A673 (cell line): ENCODE measurements around the gene PTGDR. TPM values are rescaled to one million over a fixed set of nuclear protein-coding genes. Genes with fewer than 3 reads are reported as not detected.

Experiments
- BruUV-seq: library from RNA; stranded (reverse); fragments of 400-500 nt; replicated peaks from 2 replicates; lab custom pipeline; 2021; lab: Mats Ljungman, UMichigan
- CTCF ChIA-PET: fragments of 300-600 bp; sonication (Branson Sonifier 250); formaldehyde crosslinking; loops from one replicate; lab custom pipeline; 2022; ENCODE audit warnings: antibody characterized with exemption; lab: Charles Lee
- POLR2A ChIA-PET: fragments of 300-600 bp; sonication (Branson Sonifier 250); formaldehyde crosslinking; loops from one replicate; lab custom pipeline; 2022; ENCODE audit warnings: antibody characterized with exemption; ENCODE audit not compliant: low non-redundant PET; lab: Charles Lee
- DNase-seq: peaks from one replicate; pipeline ENCODE4 v3.0.0-alpha.2; 2015; ENCODE audit warnings: low spot score
- H3K27ac ChIP-seq: fragments of 200-600 bp; sonication (generic); 2 replicates; pipeline ENCODE4 v1.5.1; 2016; ENCODE audit warnings: mixed run types, low read depth, mild to moderate bottlenecking, mixed read lengths, antibody characterized with exemption, low read length; ENCODE audit not compliant: poor library complexity, severe bottlenecking
- H3K27me3 ChIP-seq: fragments of 200-600 bp; sonication (generic); replicated peaks from 2 replicates; pipeline ENCODE4 v1.6.1; 2017; ENCODE audit warnings: mixed run types, low read depth, mild to moderate bottlenecking, mixed read lengths, antibody characterized with exemption, low read length; ENCODE audit not compliant: insufficient read depth, poor library complexity
- H3K36me3 ChIP-seq: fragments of 200-600 bp; sonication (generic); 2 replicates; pipeline ENCODE4 v1.6.1; 2016; ENCODE audit warnings: mixed run types, mild to moderate bottlenecking, mixed read lengths, antibody characterized with exemption, low read length; ENCODE audit not compliant: insufficient read depth, poor library complexity, severe bottlenecking
- H3K4me1 ChIP-seq: fragments of 200-600 bp; sonication (generic); 2 replicates; pipeline ENCODE4 v1.6.1; 2017; ENCODE audit warnings: mixed run types, mild to moderate bottlenecking, mixed read lengths, antibody characterized with exemption, low read length; ENCODE audit not compliant: insufficient read depth, poor library complexity, severe bottlenecking
- H3K4me3 ChIP-seq: fragments of 200-600 bp; sonication (generic); 2 replicates; pipeline ENCODE4 v1.5.1; 2016; ENCODE audit warnings: low read depth, mixed run types, mild to moderate bottlenecking, mixed read lengths, low read length; ENCODE audit not compliant: poor library complexity, severe bottlenecking
- H3K9me3 ChIP-seq: fragments of 200-600 bp; sonication (generic); 2 replicates; pipeline ENCODE4 v1.6.1; 2016; ENCODE audit warnings: mixed run types, low read depth, mild to moderate bottlenecking, mixed read lengths, antibody characterized with exemption, low read length; ENCODE audit not compliant: poor library complexity, severe bottlenecking
- EZH2 ChIP-seq: fragments of 200-600 bp; sonication (generic); IDR thresholded peaks from 2 replicates; pipeline ENCODE4 v1.6.1; 2017; ENCODE audit warnings: borderline replicate concordance, low read depth, mild to moderate bottlenecking, mixed read lengths, antibody characterized with exemption, low read length; ENCODE audit not compliant: poor library complexity, severe bottlenecking
- intact Hi-C: fragments of 100-400 bp; cut with micrococcal nuclease; formaldehyde crosslinking; loops from one replicate; pipeline ENCODE4 v1.10.0; 2022; ENCODE audit not compliant: unreplicated experiment
- total RNA-seq: library from RNA; stranded (reverse); gene quantifications from 2 replicates; pipeline ENCODE4 v1.2.3, GENCODE V29; 2021
- TF ChIP-seq, protein P1 (sequence below): fragments of 300-800, 200-600 bp; sonication (generic); conservative IDR thresholded peaks from 2 replicates; pipeline ENCODE4 v1.5.1; 2017; ENCODE audit warnings: low read depth, mild to moderate bottlenecking, antibody characterized with exemption, low read length, moderate library complexity, mixed read lengths

PTGDR gene
- total RNA-seq, 1 experiment from 2014 or later = not detected

DNA sequence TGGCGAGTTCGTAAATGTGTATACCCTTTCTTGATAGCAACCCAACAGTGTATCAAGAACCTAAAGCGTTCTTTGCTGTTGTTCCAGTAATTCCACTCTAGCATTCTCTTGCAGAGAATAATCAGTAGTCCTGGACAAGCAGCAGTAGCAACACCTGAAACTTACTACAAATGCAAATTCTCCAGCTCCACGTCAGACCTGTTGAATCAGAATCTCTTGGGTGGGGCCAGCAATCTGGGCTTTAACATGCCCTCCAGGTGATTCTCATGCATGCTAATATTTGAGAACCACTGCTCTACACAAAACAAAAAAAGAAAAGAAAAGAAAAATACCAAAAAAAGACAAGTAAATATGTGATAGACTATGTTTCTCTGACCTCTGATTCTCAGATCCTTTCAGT is 10.1 kb downstream of the PTGDR start:
- H3K4me3 ChIP-seq = no peak overlapping the region
- CTCF ChIA-PET = no interaction called here
- intact Hi-C loops = loop anchor here (10.0 kb wide), 1 partner anchor 283 kb away; no protein-coding TSS in a partner anchor
- H3K9me3 ChIP-seq = no peaks in the 10 kb centered on the region
- no peaks in the 10 kb centered on the region for H3K36me3 ChIP-seq
- DNase-seq = no peak
- no peak for TF ChIP-seq EZH2
- TF ChIP-seq, protein P1, sequence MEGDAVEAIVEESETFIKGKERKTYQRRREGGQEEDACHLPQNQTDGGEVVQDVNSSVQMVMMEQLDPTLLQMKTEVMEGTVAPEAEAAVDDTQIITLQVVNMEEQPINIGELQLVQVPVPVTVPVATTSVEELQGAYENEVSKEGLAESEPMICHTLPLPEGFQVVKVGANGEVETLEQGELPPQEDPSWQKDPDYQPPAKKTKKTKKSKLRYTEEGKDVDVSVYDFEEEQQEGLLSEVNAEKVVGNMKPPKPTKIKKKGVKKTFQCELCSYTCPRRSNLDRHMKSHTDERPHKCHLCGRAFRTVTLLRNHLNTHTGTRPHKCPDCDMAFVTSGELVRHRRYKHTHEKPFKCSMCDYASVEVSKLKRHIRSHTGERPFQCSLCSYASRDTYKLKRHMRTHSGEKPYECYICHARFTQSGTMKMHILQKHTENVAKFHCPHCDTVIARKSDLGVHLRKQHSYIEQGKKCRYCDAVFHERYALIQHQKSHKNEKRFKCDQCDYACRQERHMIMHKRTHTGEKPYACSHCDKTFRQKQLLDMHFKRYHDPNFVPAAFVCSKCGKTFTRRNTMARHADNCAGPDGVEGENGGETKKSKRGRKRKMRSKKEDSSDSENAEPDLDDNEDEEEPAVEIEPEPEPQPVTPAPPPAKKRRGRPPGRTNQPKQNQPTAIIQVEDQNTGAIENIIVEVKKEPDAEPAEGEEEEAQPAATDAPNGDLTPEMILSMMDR = no peak
- peaks cover 33% of the 10 kb centered on the region for H3K27me3 ChIP-seq
- POLR2A ChIA-PET = no interaction called here
- BruUV-seq = no TSS peak
- no peaks in the 10 kb centered on the region for H3K4me1 ChIP-seq
- H3K27ac ChIP-seq = no peak overlapping the region

DNA sequence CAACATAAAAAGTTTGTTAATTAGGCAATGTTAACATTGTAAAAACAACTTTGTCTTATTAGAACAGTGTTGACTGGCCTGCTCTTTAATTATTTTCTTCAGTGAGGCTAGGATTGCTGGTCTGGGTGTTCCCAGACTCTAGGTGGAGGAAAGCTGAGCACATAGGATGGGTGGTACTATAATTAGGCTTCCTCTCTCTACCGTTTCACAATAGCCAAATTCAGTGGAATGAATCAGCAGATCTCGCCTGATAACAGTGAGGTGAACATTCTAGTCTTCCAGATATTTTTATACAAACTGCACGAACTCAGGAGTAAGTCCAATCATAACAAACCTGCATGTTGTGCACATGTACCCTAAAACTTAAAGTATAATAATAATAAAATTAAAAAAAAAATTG is 11.9 kb downstream of the PTGDR start:
- Histone ChIP-seq H3K27me3 (peaks cover 20% of the 10 kb centered on the region), H3K36me3 (no peaks in the 10 kb centered on the region), H3K4me3 (no peak overlapping the region), H3K9me3 (no peaks in the 10 kb centered on the region), H3K27ac (no peak overlapping the region), H3K4me1 (no peaks in the 10 kb centered on the region)
- intact Hi-C loops = loop anchor here (10.0 kb wide), 1 partner anchor 285 kb away; no protein-coding TSS in a partner anchor
- ChIA-PET CTCF (no interaction called here), POLR2A (no interaction called here)
- no peak for DNase-seq
- BruUV-seq = no TSS peak
- no peak for TF ChIP-seq EZH2
- TF ChIP-seq, protein P1 = no peak

DNA sequence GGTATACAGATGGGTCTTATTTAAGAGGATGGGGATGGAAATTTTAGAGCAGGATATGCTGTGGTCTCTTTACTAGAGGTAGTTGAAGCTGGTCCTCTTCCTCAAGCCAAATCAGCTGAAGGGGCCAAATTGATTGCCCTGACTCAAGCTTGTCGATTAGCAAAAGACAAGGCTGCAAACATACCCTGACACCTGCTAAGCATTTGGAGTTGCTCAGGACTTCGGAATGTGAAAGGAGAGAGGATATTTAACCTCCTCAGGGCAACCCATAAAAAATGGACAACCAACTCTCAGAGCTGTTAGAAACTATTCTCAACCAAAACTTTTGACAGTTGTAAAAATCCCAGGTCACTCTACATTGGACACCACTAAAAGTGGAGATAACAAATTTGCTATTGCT is 15.6 kb downstream of the PTGDR start:
- DNase-seq = no peak
- Histone ChIP-seq H3K27me3 (peaks cover 20% of the 10 kb centered on the region), H3K4me3 (no peak overlapping the region), H3K36me3 (no peaks in the 10 kb centered on the region), H3K27ac (no peak overlapping the region), H3K9me3 (no peaks in the 10 kb centered on the region), H3K4me1 (no peaks in the 10 kb centered on the region)
- intact Hi-C loops = no loop called here
- no TSS peak for BruUV-seq
- TF ChIP-seq, protein P1 = no peak
- no peak for TF ChIP-seq EZH2
- ChIA-PET POLR2A (no interaction called here), CTCF (no interaction called here)
